SHP77 treated with DMSO at 0.1 percent for 48 hours (cell line): ENCODE measurements around the gene FREM1.

Source experiments
- DNase-seq: peaks from one replicate; lab custom pipeline; 2025; lab: John Stamatoyannopoulos, UW

Gene FREM1

DNA sequence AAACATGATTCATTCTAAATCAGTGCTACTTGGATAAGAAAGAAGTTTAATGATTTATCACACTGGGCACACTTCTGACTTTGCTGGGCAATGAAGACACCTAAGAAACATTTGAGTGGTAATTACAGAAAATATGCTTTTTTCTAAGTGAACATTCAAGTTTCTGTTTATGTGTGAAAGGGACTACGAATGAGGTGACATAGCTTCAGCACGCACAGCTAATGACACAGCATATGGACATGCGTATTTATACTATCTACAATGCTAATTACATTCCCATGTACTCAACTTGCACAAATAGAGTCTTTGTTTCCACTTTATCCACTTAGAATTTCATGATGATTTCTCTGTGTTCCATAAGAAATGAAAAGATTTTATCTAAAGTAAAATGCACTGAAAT is 40.6 kb downstream of the FREM1 start:
- no peak for DNase-seq

GRCh38 chr9:14868772-14869583 is 41.2 kb downstream of the FREM1 start:
- no peak for DNase-seq

DNA sequence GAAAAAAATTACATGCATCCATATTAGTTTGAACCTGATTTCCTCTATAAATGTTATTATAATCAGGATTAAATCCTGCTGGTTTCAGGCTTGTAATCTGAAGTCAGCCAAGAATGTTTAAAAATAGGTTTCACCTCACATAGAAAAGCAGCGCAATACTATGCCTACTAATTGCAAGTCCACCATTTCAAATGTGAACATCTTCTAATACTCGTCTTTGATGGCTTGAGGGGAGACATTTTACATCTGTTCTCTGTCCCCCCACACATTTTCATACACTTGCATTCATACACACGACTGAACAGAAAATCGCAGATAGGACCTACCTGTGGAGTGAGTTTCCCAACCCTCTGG is 41.8 kb downstream of the FREM1 start:
- no peak for DNase-seq

DNA sequence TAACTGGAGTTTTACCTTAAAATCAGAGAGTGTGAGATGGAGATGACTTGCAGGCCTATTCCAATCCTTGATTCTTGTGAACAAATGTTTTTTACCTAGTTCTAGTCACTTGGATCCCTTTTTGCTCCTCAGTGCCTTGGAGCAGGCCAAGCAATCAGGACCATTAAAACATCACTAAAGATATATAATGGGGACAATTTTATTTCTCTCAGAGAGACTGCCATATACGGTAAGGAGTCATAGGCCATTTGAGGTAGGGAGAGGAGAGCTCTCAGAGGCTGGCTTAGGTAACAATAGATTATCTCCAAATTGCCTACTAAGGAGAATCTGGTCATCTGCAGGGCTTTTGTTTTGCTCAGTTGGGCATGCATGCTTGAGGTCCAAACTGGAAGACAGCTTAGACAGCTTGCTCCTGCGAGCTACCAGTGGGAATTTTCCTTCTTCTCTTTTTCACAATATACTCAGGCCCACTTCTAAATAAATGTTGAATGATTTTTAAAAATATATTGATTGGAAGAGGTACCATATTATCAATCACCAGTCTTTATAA is 44.0 kb downstream of the FREM1 start:
- DNase-seq = no peak

- no peak for DNase-seq
Measured at GRCh38 chr9:14864309-14864708, 45.9 kb downstream of the FREM1 start.

DNA sequence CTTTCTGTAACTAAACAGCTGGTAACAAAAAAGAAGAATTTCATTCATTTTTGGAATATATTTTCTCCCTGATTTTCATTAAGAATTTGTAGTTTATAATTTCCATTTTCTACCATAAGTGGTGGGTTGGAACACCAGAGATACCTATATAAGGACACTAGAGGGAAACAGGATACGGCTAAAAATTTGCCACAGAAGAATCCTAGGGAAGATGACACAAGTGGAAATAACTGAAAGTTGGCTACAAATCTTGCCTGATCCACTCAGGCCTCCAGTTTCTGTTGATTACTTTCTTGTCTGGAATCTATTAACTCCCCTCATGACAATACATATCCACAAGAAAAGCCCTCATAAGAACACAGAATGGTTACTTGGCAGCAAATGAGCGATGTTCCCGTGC is 46.8 kb downstream of the FREM1 start:
- no peak for DNase-seq

- no peak for DNase-seq
Measured at GRCh38 chr9:14857449-14858305, 52.6 kb downstream of the FREM1 start.

DNA sequence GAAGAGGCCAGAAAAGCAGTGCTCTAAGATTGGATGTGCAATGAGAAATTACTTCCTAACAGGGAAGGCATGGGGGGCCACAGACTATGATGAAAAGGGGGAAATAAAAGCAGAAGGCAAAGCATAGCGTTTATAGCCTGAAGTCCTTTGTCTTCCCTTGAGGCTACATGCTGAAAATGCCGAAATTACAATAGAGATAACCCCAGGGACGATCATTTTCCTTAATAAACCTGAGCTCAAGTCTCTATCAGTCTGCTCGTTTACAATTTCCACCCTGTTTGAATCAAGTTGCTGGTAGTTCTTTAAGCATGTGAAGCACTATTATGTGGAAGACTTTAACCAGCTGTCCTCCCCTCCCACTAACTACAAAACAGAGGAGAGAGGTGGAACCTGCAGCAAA is 60.4 kb downstream of the FREM1 start:
- no peak for DNase-seq

- DNase-seq = no peak
Measured at GRCh38 chr9:14849296-14849695, 60.9 kb downstream of the FREM1 start.

GRCh38 chr9:14846871-14847311 is 63.3 kb downstream of the FREM1 start:
- DNase-seq = peak; percentile 5

DNA sequence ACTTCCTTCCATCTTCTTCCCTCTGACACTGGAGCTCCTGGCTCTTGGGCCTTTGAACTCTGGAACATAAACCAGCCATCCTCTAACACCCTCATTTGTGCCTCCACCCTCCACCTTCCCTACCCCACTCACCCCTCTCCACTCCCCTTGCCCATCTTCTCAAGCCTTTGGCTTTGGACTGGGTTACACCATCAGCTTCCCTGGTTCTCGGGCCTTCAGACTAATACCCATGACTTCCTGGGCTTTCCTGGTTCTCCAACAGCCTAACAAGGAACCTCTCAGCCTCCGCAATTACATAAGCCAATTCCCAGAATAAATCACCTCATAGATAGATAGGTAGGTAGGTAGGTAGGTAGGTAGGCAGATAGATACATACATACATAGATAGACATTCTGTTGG is 67.1 kb downstream of the FREM1 start:
- DNase-seq = no peak

- DNase-seq = no peak
Measured at GRCh38 chr9:14842269-14842668, 68.0 kb downstream of the FREM1 start.

- no peak for DNase-seq
Measured at GRCh38 chr9:14838701-14839100, 71.5 kb downstream of the FREM1 start.

DNA sequence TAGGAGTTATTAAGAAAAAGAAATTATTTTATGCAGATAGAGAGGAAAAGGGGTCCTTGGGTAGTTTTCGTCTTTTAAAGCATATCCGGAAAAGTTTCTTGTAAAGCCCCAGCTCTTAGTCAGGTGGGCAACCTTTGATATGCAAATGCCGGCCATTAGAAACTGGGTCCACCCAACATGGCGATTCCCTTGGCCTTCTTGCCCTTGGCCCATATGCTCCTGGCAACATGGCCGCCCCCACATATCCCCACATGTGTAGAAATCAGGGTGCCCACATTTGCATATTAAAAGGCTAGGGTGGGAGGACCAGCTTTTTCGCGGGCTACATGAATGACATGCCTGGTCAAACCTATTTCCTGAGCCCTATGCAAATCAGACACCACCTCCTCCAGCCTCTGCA is 73.3 kb downstream of the FREM1 start:
- no peak for DNase-seq

DNA sequence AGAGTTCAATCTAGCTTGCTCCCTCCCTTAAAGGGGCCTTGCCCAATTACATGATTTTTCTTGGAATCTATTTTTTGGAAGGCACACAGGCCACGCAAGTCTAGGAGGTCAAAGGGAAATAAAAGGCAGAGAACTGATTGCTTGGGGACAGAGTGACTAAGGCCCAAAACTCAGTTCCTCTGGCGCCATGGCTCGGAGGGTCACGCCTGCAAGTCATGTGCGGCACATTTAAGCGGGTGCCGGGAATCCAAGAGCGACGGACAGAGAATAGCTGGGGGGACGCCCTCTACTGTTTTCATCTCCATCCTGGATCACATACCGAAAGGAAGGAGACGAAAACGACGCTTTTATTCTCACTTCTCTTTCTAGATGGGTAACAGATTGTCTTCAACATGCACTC is 78.6 kb downstream of the FREM1 start:
- DNase-seq = no peak

- no peak for DNase-seq
Measured at GRCh38 chr9:14831074-14831473, 79.2 kb downstream of the FREM1 start.

- DNase-seq = no peak
Measured at GRCh38 chr9:14830057-14830456, 80.2 kb downstream of the FREM1 start.

DNA sequence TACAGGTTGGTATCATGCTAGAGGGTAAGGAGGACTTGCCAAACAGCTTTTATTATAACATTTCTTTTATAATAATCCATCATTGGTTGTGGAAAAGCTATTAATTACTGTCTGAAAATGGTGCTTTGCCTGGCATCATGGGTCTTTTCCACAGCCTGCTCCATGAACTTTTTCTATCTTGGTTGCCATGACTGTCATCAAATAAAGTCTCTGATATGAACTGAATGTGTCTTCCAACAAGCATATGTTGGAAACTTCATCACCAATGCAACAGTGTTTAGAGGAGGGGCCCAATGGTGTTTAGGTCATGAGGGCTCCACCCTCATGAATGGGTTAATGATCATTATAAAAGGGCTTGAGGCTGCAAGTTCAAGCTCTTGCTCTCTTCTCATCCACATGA is 81.0 kb downstream of the FREM1 start:
- no peak for DNase-seq

DNA sequence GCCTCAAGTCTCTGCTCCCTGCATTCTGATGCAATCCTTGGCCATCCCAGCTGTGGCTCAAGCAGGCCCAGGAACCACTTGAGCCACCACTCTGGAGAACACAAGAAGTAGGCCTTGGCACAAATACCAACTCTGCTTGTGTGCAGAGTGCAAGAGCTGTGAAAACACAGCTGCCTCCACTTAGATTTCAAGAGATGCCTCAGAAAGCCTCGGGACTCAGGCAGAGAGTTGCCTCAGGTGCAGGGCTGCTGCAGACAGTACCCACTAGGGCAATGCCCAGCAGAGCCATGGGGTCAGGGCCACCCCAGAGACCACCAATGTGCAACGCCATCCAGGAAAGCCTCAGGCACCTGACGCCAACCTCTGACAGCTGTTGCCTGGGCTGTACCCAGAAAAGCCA is 82.4 kb downstream of the FREM1 start:
- DNase-seq = no peak

GRCh38 chr9:14824481-14824880 is 85.7 kb downstream of the FREM1 start:
- DNase-seq = no peak

GRCh38 chr9:14823800-14824199 is 86.4 kb downstream of the FREM1 start:
- DNase-seq = no peak

DNA sequence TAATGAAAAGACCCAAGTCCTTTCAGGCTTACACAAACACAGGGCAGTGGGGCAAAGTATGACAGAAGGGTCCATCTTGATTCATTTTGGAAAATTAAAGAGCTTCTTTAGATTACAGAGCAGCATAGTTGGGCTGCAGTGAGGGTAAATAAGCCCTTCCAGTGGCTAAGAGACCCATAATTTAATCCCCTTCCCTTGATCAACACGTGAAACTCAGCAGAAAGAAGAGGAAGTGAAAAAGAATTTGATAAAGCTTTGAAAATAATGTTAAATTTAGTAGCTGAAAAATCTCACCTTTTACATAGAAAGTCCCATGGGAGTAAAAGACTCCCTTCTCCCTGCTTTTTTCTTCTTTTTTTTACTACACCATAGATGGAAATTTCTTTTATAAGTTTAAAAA is 87.6 kb downstream of the FREM1 start:
- DNase-seq = no peak

DNA sequence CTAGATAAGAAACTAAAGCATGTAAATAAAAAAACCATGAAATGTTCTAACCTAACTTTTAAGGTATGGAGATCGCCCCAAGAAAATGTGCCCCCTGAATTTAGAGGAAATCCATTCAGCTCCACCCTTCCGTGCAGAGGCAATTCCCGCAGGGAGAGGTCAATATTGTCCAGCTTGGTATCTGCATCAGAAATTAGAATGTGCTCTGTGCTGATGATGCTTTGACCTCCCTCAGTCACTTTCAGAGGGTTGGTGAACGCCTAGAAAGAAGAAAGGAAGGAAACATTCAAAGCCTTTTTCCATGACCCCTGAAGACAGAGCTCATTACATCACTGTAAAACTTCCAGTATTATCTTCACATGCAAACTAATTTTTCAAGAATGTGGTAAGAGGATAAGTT is 91.0 kb downstream of the FREM1 start:
- no peak for DNase-seq
